Measurements from ENCODE around the gene FAM163A.

The FAM163A gene

DNA sequence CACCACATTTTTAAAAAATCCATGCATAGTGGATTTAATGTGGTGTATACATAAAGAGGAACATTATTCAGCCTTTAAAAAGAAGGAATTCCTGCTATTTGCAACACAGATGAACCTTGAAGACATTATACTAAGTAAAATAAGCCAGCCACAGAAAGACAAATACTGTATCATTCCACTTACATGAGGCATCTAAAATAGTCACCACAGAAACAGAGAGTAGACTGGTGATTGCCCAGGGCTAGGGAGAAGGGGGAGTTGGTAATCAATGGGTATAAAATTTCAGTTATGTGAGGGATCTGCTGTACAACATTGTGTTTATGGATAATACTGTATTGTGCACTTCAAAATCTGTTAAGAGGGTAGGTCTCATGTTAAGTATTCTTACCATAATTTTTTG lies 10.0 kb downstream of the FAM163A start:
- DNase-seq (ENCODE audit: low read depth), result no peak

DNA sequence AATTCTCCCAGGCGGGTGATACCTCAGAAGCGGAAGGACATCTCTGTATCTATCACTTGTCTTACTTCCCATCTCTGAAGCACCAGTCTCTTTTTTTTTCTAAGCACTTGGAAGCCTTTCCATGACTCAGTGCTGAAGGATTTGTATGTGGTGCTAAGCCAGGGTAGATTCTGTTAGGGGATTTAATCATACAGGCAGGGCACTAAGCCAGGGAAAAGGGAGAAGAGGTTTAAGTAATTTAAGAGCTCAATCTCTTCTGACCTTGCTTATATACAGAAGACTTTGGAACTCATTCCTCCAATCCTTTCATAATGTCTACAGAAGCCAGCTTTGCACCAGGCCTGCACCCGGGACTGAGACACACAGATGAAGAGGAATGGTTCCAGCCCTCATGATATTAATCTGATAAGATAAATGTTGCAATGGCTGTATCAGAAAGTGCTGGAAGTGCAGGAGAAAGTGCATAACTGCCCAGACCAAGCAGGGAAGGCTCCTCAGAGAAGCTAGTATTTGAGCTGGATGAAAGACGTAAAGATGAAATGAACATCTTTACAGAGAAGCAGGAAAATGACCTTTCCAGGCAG lies 11.0 kb downstream of the FAM163A start:
- DNase-seq (ENCODE audit: low read depth), result peak; percentile 37

DNA sequence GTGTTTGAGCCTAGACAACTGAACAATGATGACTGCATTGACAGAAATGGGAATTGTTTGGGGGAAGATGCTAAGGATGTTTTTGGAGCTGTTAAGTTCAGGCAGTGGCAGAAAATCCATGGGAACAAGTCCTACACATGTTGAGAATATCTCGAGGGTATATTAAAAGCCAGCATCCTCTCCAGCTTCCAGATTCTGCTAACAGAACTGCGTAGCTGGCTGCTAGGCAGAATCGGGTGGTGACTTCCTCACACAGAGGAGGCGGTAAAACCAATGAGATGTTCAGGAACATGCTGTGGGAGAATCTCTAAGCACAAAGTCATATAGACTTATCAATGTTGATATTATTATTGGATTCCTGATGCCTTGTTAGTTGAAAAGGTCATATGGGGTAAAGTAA lies 14.8 kb downstream of the FAM163A start:
- DNase-seq (ENCODE audit: low read depth), result no peak

DNA sequence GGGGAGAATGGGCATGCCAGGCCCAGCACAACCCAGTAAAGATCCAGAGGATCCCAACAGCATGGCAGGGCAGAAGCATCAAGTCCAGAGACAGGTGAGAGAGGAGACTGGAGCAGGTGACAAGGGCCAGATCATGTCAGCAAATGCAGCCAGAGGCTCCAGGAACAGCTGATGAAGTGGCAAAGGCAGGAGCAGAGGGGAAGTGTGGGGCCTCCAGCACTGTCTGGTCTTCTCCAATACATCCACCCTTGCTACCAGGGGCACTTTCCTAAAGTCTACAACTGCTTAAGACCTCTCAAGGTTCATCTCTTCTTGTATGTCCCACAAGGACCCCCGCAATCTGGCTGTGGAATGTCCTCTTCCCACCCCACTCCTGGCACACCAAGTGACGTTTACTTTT lies 17.4 kb downstream of the FAM163A start:
- DNase-seq (ENCODE audit: low read depth), result no peak

DNA sequence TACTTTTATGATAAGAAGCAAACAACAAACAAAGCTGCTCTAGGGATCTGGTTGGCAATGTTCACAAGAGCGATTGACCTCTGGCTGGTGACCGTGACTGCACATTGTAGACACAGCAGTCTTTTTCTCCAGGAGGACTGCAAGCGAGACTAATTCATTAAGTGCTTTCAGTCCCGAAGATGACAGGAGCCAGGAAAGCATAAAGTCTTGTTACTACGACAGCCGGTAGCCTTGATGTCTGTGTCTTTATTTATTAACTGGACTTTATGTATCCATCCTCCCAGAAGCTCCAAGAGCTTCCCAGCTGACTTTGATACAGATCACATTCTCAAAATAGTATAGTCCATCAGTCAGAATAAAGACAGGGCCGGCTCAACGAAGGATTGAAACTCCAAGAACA lies 18.2 kb downstream of the FAM163A start:
- DNase-seq (ENCODE audit: low read depth), result no peak

DNA sequence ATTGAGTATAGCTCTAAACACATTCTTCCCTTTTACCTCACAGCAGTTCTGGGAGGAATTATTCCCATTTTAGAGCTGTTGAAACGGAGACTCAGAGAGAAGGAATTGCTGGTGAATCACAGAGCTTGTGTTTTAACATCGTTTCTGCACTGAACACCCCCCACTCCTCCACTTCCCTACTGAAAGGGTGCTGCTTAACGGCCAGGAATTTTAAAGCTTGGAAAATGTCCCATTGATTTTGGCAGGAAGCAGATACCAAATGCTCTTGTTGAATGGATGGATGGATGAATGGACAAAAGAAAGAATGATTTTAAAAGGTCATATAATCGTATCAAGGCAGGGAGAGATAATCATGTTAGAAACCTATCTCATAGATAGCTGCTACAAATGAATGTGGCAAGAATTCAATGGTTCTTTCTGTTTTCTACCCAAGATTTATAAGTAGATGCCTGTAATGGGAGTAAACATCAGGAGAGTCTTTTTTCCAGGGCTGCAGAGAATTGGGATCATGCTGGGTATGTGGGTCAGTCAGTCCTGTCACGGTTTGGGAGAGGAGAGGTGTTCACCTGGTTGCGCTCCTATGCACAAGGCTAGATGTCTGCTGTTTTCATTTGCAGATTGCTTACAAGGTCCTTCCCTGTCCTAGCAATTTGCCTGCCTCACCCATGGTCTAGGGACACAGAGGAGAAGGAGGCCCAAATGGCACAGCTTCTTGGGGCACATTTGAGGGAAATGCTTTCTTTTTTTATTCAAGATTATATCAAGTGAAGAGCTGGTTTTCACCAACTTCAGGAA lies 19.0 kb downstream of the FAM163A start:
- no peak for DNase-seq (ENCODE audit: low read depth)

DNA sequence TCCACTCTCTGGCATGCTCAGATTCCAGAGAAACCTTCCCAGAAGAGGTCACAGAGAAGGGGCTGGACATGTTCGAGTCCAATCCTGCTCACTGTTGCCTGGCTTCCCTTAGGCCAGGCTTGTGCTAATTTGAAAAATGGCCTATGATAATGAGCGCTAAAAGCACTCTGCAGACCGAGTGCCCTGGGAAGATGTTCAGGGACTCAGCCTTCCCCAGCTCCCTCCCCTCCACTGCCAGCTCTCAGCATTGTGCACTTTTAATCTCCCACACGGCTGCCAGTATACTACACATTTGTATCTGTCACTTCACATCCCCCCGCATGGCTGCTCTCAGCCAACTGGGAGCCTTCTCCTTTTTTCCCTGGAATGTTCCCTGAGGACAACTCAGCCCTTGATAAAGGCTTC lies 24.1 kb downstream of the FAM163A start:
- no peak for DNase-seq (ENCODE audit: low read depth)

DNA sequence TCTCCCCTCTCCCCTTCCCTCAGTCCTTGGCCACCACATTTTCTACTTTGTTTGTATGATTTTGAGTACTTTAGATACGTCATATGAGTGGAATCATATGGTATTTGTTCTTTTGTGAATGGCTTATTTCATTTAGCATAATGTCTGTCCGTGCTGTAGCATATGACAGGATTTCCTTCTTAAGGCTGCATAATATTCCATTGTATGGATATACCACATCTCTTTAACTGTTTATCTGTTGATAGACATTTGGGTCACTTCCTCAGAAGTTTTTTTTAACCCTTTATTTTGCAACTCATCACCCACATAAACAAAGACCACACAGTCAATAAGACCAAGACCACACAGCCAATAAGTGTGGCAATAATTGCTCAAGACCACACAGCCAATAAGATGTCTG lies 24.9 kb downstream of the FAM163A start:
- DNase-seq (ENCODE audit: low read depth), result no peak

DNA sequence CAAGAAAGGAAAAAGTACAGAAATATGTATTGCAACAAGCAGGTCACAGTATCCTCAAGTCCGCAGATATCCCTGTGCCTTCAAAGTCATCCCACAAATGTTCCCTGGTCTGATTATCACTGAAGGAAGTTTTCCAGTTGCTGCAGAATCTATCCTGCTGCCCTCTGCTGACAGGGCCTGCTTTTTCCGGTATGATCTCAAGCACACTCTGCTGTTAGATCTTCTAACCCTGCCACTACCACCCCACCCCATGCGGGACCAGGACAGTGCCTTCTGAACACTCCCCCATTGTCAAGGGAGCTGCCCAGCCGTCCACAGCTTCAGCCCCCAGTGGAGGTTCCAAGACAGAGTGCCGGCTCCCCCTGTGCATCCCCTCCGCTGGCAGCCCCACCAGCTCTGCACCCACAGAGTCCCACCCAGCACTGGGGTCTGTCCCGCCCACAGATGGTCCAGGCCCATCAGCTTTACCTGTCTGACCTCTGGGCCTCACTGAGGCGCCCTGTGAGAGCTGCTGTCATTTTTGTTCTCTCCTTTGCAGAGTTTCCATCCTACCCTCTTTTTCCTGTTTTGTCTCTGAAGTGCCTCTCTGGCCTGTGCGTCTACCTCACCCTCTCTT lies 27.9 kb downstream of the FAM163A start:
- DNase-seq (ENCODE audit: low read depth), result no peak

DNA sequence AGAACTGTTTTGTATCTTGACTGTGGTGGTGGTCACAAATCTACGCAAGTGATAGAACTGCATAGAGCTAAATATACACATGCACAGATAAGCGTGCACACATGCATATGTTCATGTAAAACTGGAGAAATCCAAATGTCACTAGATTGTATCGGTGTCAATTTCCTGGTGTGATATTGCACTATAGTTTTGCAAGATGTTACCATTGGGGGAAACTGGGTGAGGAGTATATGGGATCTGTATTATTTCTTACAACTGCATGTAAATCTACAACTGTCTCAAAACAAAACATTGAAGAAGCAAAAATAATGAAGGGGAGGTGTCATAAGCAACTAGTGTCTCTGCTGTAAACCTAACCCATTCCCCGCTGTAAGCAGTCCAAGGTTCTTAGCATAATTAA lies 30.2 kb downstream of the FAM163A start:
- no peak for DNase-seq (ENCODE audit: low read depth)

DNA sequence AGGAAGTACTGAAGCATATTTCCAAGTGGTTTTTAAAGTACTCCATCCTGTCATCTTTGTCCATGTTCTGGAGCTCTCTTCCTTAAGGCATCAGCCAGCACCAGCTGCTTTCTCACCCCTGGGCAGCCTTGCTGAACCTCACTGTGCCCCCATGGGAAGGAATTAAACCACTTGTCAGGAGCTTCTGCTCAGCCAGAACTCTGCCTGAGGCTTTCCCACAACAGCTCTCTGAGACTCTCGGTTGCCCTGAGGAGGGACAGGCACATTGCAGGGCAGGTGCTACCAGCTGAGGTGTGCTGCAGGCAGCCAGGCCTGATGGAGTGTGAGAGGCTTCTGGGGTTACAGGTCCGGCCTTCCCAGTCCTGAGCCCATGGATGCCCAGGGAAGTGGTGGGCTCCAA lies 30.9 kb downstream of the FAM163A start:
- DNase-seq (ENCODE audit: low read depth), result no peak

DNA sequence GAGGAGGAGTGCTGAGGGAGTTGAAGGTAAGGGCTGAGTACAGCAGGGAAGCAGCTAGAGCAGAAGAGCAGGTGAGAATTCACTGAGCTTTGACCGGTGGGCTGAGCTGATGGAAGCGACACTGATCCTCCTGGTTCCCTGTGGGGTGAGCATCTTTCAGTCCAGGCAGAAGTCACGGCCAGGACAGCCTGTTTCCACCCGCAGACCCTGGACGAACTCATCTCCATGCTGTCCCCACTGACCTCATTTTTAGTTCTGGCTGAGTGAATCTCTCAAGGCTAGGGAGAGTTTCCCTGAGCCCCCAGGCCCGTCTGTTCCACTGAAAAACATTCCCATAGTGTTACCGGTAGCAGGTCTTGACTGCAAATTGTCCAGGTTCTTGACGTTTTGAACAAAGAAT lies 31.5 kb downstream of the FAM163A start:
- DNase-seq (ENCODE audit: low read depth), result no peak

DNA sequence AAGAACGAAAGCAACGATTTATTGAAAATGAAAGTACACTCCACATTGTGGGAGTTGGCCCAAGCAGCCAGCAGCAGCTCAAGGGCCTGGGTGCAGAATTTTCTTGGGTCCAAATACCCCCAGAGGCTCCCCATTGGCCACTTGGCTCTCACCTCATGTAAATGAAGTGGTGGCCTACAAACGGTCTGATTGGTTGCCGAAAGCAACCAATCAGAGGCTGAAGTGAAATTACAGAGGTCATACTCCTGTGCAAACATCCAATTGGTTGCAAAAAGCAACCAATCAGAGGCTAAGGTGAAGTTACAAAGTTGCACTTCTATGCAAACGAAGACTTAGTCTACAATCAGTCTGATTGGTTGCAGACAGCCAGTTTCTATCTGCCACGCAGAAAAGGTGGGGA lies 31.9 kb downstream of the FAM163A start:
- DNase-seq (ENCODE audit: low read depth), result no peak

DNA sequence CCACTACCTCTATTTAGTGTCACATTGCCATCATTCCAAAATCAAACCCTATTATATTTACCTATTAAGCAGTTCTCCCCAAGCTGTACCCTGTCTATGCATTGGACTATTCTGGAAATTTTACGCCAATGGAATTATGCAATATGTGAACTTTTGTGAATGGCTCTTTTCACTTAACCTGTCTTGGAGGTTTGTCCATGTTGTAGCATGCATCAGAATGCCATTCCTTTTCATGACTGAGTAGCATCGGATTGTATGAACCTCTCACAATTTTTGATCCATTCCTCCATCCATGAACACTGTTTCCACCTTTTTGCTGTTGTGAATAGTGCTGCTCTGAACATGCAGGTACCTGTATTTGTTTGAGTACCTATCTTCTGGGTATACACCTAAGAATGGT lies 33.7 kb downstream of the FAM163A start:
- no peak for DNase-seq (ENCODE audit: low read depth)

DNA sequence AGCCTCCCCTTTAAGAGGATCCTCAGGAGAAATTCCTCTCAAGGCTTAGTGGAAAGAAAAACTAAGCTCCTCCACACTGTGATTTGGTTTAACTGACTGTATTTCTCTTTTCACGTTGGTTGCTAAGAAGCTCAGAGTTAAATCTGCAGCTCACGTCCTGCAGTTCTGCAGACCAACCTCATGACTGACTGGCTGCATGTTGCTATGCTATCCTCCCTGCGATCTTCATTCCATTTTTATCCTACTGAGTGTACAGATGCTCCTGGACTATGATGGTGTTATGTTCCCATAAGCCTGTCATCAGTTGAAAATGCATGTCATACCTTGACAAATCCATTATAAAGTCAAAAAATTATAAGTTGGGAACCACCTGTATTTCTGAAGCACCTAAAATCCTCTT lies 34.6 kb downstream of the FAM163A start:
- DNase-seq (ENCODE audit: low read depth), result no peak

DNA sequence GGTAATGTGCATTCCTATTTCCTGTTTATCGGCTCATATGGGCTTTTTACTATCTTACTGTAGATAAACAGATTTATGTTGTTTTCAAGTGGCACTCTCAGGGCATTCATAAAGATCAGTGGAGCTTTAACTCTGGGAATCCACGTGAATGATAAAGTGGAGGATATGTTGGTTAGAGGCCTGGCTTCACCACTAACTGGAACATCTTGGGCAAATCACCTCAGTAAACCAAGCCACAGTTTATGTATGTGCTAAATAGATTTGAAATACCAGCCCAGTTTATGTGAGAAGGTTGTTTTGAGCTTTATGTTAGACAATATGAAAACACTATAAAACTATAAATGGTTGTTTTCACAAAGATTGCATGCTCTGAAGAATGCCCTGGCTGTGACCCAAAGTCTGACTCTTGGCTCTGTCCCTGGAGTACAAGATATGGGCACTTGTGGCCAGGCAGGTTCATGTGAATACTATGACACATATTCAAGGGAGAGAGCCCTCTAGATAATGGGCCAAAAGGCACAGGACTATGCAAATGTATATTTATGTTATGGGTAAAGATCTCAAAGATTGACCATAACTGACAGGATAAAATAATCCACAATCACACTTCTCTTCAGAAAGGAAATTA lies 36.7 kb downstream of the FAM163A start:
- no peak for DNase-seq (ENCODE audit: low read depth)

DNA sequence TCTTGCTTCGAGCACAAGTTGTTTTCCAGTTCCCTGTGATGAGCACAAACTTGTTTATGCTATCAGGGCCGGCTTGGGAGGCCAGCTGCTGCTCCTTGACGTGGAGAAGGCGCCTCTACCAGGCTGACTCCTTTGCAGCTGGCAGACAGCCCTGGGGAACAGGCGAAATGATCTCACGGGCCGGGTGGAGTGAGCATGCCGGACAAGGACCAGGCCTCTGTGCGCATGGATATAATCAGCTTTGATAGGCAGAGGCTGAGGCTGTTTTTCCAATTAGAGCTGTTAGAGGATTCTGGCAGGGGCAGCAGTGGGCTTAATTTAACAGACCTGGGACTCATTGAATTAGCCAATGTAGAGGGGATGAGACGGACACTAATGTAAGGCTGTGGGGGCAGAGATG lies 38.9 kb downstream of the FAM163A start:
- no peak for DNase-seq (ENCODE audit: low read depth)

DNA sequence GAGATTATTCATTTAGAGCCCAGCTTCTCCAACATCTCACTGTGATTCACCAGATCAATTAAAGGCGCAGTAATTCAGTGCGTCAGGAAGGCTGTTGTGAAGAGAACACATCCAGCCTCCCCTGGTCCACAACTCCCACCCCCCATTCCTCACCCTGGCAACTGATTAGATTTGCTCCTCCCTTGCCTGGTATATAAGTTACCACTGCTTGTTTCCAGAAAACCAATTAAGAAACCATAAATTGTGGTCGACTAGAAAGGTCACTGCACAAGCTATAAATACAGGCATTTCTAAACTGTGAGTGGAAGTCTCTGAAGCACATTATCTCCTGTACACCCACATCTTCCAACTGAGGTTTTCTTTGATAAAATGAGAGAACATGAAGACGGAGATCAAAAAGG lies 41.9 kb downstream of the FAM163A start:
- DNase-seq (ENCODE audit: low read depth), result no peak

DNA sequence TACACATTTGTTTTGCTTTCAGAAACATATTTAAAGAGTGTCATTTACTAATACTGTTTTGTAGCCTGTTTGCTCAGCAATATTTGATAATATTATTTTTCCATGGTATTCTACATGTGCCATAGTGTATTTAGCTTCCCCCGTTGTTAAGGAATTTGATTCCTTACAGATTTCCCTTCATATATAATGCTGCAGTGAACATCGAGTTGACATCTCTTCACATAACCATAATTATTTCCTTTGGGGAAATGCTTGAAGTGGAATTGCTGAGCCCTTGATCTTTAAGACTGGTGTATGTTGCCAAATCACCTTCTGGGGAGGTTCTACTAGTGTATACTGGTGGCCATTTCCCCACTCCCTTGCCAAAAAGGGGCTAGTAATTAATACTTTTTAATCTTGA lies 42.6 kb downstream of the FAM163A start:
- DNase-seq (ENCODE audit: low read depth), result no peak

DNA sequence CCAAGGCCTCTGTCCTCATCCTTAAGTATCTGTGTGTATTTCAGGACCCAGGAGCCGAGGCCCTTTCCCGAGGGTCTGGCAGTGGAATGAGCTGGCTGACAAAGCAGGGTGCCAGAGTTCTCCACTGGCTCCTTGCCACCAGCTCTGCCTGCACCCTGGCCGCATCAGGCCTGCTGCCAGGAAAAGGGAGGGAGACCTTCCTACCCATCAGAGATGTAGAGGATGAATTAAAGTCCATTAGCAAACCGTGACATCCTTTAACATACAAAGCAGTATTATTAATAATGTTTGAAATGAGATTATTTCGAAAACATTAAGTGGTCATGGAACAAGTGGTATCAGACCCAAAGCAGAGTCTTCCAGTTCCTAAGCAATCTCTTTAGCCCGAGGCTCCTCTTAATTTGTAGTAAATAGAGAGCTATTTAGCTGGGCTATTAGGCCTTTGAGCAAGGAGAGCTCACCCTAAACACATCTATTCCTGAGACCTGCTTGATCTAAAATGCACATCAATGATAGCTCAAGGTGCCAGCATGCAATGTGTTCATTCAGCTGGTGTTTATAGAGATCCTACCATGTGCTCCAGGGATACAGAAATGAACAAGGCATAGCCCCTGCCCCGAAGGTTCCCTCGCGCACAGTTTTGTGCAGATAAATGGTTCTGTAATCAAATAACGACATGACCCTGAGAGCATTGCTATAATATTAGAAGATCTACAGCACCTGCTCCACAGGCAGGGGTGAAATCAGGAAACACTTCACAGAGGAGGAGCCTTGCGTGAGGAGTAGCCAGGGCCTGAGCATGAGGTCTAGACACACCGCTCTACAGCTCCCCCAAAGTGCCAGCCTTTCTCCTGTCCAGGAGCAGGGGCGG lies 44.0 kb downstream of the FAM163A start:
- DNase-seq (ENCODE audit: low read depth), result no peak

DNA sequence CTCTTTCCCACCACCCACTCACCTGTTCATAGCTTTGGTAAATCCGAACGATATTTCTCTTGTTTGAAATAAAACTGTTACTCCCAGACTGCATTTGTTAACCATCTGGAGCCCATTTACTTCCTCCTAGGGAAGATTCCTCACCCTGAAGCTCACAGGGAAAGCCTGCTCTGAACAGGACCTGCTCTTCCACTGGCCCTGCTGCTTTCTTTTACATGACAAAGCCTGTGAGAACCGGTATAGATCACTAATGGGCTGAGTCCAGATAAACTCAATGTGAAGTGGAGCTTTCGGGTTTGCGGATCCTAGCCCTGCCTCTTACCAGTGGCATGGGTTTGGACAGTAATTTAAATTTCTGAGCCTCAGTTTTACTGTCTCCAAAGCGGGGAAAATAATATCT lies 45.2 kb downstream of the FAM163A start:
- DNase-seq (ENCODE audit: low read depth), result no peak

DNA sequence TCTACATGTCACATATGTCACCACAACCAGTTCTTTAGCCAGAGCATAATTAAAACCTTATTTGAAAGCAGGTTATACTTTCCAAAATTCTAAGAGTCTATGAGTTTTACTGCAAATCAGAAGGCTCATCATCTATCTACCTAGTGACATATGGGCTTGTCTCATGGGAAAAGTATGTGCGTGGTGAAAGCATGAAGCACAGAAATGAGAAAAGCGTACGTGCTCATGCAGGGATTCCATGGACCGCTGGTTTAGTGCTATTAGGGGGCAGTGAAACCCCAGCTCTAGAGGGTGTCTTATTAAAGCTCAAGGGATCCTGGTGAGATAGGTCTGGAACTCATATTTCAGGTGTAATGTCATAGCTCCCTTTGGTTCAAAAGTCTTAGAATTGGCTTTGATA lies 50.2 kb downstream of the FAM163A start:
- DNase-seq (ENCODE audit: low read depth), result no peak
